Panc1 (cell line): Measurements from ENCODE around the gene ATE1. TPM values are rescaled to one million over a fixed set of nuclear protein-coding genes. Genes with fewer than 3 reads are reported as not detected.
"Not testable (repeated sequence)": the region's sequence is repeated elsewhere in the genome, so short reads cannot be mapped to it uniquely, and the experiment has no call there.

Experiments
- ATAC-seq: fragments of 200-7000 bp; cut with Tn5 transposase; 2 replicates; pipeline ENCODE4 v1.9.1; 2020; ENCODE audit warnings: mild to moderate bottlenecking, moderate library complexity
- BruUV-seq: library from RNA; stranded (reverse); fragments of 400-500 nt; replicated peaks from 2 replicates; lab custom pipeline; 2021; lab: Mats Ljungman, UMichigan
- CTCF ChIA-PET: fragments of 300-600 bp; sonication (Branson Sonifier 250); formaldehyde crosslinking; loops from one replicate; lab custom pipeline; 2022; ENCODE audit warnings: antibody characterized with exemption; lab: Charles Lee
- POLR2A ChIA-PET: fragments of 300-600 bp; sonication (Branson Sonifier 250); formaldehyde crosslinking; loops from one replicate; lab custom pipeline; 2022; ENCODE audit warnings: antibody characterized with exemption; lab: Charles Lee
- DNase-seq: peaks from one replicate; pipeline ENCODE4 v3.0.0-alpha.2; 2010; ENCODE audit warnings: low read depth, low spot score
- H3K27ac ChIP-seq: 2 replicates; pipeline ENCODE4 v1.5.1; 2011; ENCODE audit warnings: mild to moderate bottlenecking, low read length, inconsistent platforms
- H3K27me3 ChIP-seq: fragments of 200-500 bp; sonication (Bioruptor generic); 2 replicates; pipeline ENCODE4 v1.6.0; 2014; ENCODE audit warnings: low read length, inconsistent platforms; ENCODE audit not compliant: control insufficient read depth, insufficient read depth
- H3K36me3 ChIP-seq: fragments of 200-500 bp; sonication (Bioruptor generic); 2 replicates; pipeline ENCODE4 v1.5.1; 2014; ENCODE audit warnings: inconsistent platforms, mild to moderate bottlenecking, low read length, moderate library complexity; ENCODE audit not compliant: control insufficient read depth, insufficient read depth
- H3K4me1 ChIP-seq: 2 replicates; pipeline ENCODE4 v1.5.1; 2011; ENCODE audit warnings: inconsistent platforms, mild to moderate bottlenecking, low read length, moderate library complexity; ENCODE audit not compliant: control insufficient read depth, insufficient read depth
- H3K4me3 ChIP-seq, 2 experiments: 2 replicates each; pipeline ENCODE4 v1.5.1; 2011 to 2012; ENCODE audit warnings: low read depth in 2 of 2, low read length in 2 of 2, mild to moderate bottlenecking in 2 of 2, inconsistent platforms in 1 of 2, moderate library complexity in 1 of 2
- H3K9me3 ChIP-seq: fragments of 200-500 bp; sonication (Bioruptor generic); 2 replicates; pipeline ENCODE4 v1.5.1; 2014; ENCODE audit warnings: low read depth, mild to moderate bottlenecking, inconsistent platforms, low read length, moderate library complexity; ENCODE audit not compliant: control insufficient read depth, insufficient read depth
- CTCF ChIP-seq: fragments of 450-650 bp; IDR thresholded peaks from 2 replicates; pipeline ENCODE4 v1.5.1; 2017; ENCODE audit warnings: mild to moderate bottlenecking
- POLR2AphosphoS5 ChIP-seq: IDR thresholded peaks from 2 replicates; pipeline ENCODE4 v1.6.1; 2012; ENCODE audit warnings: mild to moderate bottlenecking, low read depth, low read length, moderate library complexity
- REST ChIP-seq, 2 experiments: IDR thresholded peaks; 2 replicates each; pipeline ENCODE4 v1.6.1; 2011 to 2012; ENCODE audit warnings: low read depth in 2 of 2, control low read depth in 1 of 2, low read length in 1 of 2, mild to moderate bottlenecking in 1 of 2, moderate library complexity in 1 of 2; ENCODE audit not compliant: insufficient read depth in 1 of 2
- SIN3A ChIP-seq: IDR thresholded peaks from 2 replicates; pipeline ENCODE4 v1.6.1; 2012; ENCODE audit warnings: low read depth, mild to moderate bottlenecking, low read length, moderate library complexity, borderline replicate concordance; ENCODE audit not compliant: insufficient read depth
- TCF7L2 ChIP-seq: IDR thresholded peaks from 2 replicates; pipeline ENCODE4 v1.6.1; 2011; ENCODE audit warnings: mild to moderate bottlenecking, low read depth, low read length, inconsistent platforms
- in situ Hi-C: cut with HindIII; loops from 2 replicates; pipeline ENCODE4 v1.10.0; 2016; ENCODE audit warnings: low sequenced_read_pairs, low pct_unique_long_range_greater_than_20kb
- intact Hi-C: fragments of 100-400 bp; cut with micrococcal nuclease; formaldehyde crosslinking; loops from one replicate; pipeline ENCODE4 v1.10.0; 2022; ENCODE audit not compliant: unreplicated experiment
- total RNA-seq: library from RNA; stranded (reverse); gene quantifications from one replicate; pipeline ENCODE4 v1.2.1, GENCODE V29; 2021; ENCODE audit not compliant: unreplicated experiment

Gene ATE1
- total RNA-seq, 1 experiment from 2014 or later, result 45.5 TPM

DNA sequence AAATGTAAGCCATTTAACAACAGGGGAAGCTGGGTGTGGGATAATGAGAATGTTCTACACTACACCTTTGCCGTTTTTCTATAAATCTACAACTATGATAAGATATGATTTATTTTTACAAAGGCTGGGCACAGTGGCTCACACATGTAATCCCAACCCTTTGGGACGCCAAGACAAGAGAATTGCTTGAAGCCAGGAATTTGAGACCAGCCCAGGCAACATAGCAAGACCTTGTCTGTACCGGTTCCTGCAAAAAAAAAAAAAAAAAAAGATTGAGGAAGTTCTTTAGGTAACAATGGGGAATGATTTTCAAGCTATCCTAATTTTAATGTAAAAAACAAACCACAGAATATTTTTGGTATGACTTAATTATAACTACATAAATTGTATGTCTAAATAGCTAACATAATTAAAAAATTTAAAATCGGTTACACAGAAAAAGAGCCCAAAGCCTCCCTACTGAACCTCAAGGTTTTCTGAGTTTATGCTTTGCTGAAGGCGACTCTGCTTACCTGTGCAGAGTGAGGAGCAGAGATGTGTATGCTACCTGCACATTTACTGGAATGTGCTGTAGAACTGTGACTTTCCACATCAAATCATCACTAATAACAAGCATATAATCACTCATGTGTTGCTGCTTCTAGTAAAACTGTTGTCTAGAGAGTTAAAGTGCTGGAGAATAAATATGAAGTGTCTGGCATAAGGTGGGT lies 163.4 kb downstream of the ATE1 start:
- in situ Hi-C loops (no loop called here), intact Hi-C loops (no loop called here)
- ATAC-seq, result no peak
- no TSS peak for BruUV-seq
- H3K9me3 ChIP-seq, result peaks cover 9% of the 10 kb centered on the region; the same call in 1 of the 2 replicates
- H3K4me1 ChIP-seq, result no peaks in the 10 kb centered on the region
- CTCF ChIA-PET, result no interaction called here
- no peak for DNase-seq
- no peak overlapping the region for H3K27ac ChIP-seq
- POLR2A ChIA-PET, result interaction anchor here (0.6 kb wide), 2 partner anchors 15 to 283 kb away, joined by 3 read pairs; no protein-coding TSS in a partner anchor
- no peaks in the 10 kb centered on the region for H3K36me3 ChIP-seq
- H3K4me3 ChIP-seq, result no peak overlapping the region
- TF ChIP-seq CTCF (0 out of 2 replicates have a peak, but pooled peaks have one; percentile 5), SIN3A (no peak), TCF7L2 (no peak)
- no peaks in the 10 kb centered on the region for H3K27me3 ChIP-seq

DNA sequence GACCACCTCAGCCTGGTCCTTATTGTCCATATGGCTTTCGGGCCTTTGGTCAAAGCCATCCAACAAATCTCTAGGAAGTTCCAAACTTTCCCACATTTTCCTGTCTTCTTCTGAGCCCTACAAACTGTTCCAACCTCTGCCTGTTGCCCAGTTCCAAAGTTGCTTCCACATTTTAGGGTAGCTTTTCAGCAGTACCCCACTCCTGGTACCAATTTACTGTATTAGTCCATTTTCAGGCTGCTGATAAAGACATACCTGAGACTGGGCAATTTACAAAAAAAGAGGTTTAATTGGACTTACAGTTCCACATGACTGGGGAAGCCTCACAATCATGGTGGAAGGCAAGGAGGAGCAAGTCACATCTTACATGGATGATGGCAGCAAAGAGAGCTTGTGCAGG lies 170.6 kb downstream of the ATE1 start:
- H3K4me1 ChIP-seq, POLR2A ChIA-PET, H3K27ac ChIP-seq, H3K27me3 ChIP-seq, H3K36me3 ChIP-seq, intact Hi-C loops, BruUV-seq, DNase-seq, H3K4me3 ChIP-seq, H3K9me3 ChIP-seq, CTCF ChIA-PET, ATAC-seq, in situ Hi-C loops: not testable (repeated sequence)

- CTCF ChIA-PET, H3K27ac ChIP-seq, BruUV-seq, H3K27me3 ChIP-seq, POLR2A ChIA-PET, in situ Hi-C loops, H3K4me3 ChIP-seq, DNase-seq, ATAC-seq, intact Hi-C loops, H3K36me3 ChIP-seq, H3K4me1 ChIP-seq, H3K9me3 ChIP-seq: not testable (repeated sequence)
Measured at GRCh38 chr10:121755496-121755895, 172.3 kb downstream of the ATE1 start.

DNA sequence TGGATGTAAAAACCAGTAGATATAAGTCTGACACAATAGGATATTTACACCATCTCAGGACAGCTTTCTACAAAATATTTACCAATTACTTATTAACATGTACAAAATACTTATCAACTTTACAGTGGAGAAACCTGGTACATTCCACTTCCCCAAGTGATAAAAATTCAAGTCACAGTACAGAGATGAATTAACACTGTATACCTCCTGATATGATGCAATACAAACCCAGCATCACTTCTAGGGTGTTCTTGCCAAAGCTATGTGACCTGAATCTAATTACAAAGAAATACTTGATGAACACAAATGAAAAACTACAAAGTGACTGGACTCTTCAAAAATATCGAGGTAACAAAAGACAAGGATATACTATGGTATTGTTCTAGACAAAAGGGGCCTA lies 173.2 kb downstream of the ATE1 start:
- no peak for TF ChIP-seq TCF7L2
- TF ChIP-seq POLR2AphosphoS5, result no peak
- no peak for TF ChIP-seq REST (IDR thresholded peaks at IDR 0.05; ENCODE audit: insufficient read depth in 1 of 2, low read depth in 2 of 2, low read length in 1 of 2)
- TF ChIP-seq SIN3A, result no peak
- no peak for TF ChIP-seq CTCF
- H3K4me3 ChIP-seq, result no peak overlapping the region
- no TSS peak for BruUV-seq
- ATAC-seq, result no peak
- H3K9me3 ChIP-seq, result peaks cover 8% of the 10 kb centered on the region
- intact Hi-C loops, result no loop called here
- H3K36me3 ChIP-seq, result no peaks in the 10 kb centered on the region
- in situ Hi-C loops, result no loop called here
- no peak overlapping the region for H3K27ac ChIP-seq
- H3K4me1 ChIP-seq, result no peaks in the 10 kb centered on the region
- CTCF ChIA-PET, result no interaction called here
- POLR2A ChIA-PET, result no interaction called here
- no peaks in the 10 kb centered on the region for H3K27me3 ChIP-seq
- DNase-seq, result no peak
